ENCODE results near the gene SYT15. TPM values are rescaled to one million over a fixed set of nuclear protein-coding genes. Genes with fewer than 3 reads are reported as not detected.
"Not testable (repeated sequence)": the region's sequence is repeated elsewhere in the genome, so short reads cannot be mapped to it uniquely, and the experiment has no call there.

The SYT15 gene
- total RNA-seq, 1 donor from 2014 or later, result 0.65 TPM

DNA sequence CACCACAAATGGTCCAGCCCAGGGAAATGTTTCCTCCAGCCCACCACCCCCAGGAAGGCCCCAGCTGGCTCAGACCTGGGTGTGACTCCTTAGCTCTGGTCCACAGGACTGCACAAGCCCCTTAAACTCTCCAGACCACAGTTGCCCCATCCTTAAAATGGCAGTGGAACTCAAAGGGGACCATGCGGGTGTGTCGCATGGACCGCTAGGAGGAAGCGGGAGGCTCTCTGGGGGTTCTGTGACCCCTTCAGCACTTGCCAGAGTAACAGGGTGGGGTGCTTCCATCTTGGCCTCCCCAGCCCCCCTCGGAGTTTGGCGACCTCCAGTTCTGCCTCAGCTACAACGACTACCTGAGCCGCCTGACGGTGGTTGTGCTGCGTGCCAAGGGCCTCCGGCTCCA is 5.3 kb downstream of the SYT15 start:
- DNase-seq (ENCODE audit: low spot score), result peak; percentile 38

GRCh38 chr10:46585246-46585645 is 6.3 kb downstream of the SYT15 start:
- peak; percentile 23 for ATAC-seq
- DNase-seq (ENCODE audit: low spot score), result not testable (repeated sequence)

More for the DNA sequence above, 5.3 kb downstream of the SYT15 start:
- not testable (repeated sequence) for ATAC-seq

DNA sequence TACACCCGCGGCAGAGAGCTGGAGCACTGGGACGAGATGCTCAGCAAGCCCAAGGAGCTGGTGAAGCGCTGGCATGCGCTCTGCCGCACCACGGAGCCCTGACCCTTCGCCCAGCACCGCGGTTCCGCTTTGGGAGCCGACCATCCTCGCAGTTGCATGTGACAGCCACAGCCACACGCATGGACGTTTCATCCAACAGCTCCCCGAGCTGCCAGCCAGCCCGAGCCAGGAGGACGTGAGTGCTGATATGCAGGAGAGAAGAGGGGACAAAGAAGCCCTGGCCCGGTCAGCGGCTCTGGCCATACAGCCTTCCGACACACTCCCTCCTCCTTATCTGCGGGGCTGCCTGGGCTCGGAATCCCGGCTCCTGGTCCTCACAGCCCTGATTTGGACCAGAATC is 8.6 kb downstream of the SYT15 start:
- ATAC-seq, result not testable (repeated sequence)

GRCh38 chr10:46588221-46588620 is 9.3 kb downstream of the SYT15 start:
- not testable (repeated sequence) for DNase-seq (ENCODE audit: low spot score)

More for the DNA sequence above, 8.6 kb downstream of the SYT15 start:
- not testable (repeated sequence) for DNase-seq (ENCODE audit: low spot score)

DNA sequence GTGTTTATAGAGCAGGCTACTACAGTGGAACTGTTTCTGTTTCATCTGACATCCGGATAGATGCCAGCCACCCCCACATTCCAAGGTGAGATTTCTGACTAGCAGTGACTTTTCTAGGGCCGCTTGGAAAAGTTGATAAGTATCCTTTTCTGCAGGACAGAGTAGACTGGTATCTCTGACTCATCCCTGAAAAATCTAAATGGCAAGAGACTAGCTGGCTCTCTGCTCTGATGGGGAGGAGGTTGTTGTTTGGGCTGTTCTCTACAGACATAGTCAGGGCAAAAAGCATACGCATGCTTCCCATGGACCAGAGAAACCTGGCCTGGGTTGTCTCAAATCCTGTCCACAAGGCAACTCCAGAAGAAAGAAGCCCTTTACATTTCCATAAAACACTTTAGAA is 10.7 kb downstream of the SYT15 start:
- not testable (repeated sequence) for DNase-seq (ENCODE audit: low spot score); ATAC-seq

More at GRCh38 chr10:46588221-46588620, 9.3 kb downstream of the SYT15 start:
- peak; percentile 8 for ATAC-seq

DNA sequence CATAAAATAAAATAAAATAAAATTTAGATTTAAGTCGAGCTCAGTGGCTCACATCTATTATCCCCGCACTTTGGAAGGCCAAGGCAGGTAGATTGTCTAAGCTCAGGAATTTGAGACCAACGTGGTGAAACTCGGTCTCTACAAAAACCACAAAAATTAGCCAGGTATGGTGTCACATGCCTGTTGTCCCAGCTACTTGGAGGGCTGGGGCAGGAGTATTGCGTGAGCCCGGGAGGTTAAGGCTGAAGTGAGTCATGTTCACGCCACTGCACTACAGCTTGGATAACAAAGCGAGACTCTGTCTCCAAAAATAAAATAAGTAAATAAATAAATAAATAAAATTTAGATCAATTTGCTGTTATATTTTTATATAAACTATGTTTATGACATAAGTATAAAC is 12.1 kb downstream of the SYT15 start:
- DNase-seq (ENCODE audit: low spot score); ATAC-seq: not testable (repeated sequence)

DNA sequence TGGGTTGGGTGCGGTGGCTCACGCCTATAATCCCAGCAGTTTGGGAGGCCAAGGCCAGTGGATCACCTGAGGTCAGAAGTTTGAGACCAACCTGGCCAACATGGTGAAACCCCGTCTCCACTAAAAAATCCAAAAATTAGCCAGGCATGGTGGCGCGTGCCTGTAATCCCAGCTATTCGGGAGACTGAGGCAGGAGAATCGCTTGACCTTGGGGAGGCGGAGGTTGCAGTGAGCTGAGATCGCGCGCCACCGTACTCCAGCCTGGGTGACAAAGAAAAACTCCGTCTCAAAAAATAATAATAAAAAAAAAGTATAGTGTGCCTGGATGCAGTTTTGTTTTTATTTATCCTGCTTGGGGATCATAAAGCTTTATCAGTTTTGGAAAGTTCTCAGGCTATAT is 14.4 kb downstream of the SYT15 start:
- not testable (repeated sequence) for DNase-seq (ENCODE audit: low spot score); ATAC-seq

- not testable (repeated sequence) for ATAC-seq; DNase-seq (ENCODE audit: low spot score)
Measured at GRCh38 chr10:46594453-46595063, 15.6 kb downstream of the SYT15 start.

DNA sequence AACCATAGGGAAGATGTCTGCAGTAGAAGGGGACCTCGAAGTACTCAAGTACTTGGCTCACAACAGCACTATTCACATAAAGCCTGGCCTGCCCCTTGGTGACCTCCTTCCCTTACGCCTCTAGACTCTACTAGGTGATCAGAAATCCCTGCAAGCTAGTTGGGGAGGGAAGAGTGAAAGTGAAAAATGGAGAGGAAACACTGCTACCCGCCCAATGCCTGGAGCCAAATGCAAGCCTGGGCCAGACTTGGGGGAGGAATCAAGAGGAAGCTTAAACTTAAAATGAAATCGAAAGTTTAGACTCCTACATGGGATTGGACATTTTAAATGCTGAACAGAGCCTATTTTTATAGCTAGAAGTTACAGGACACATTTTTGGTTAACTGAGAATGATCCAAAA is 17.6 kb downstream of the SYT15 start:
- ATAC-seq, result peak; percentile 37

GRCh38 chr10:46597616-46598246 is 18.8 kb downstream of the SYT15 start:
- DNase-seq (ENCODE audit: low spot score), result peak; percentile 67
- peak; percentile 97 for ATAC-seq

More for the DNA sequence above, 17.6 kb downstream of the SYT15 start:
- peak; percentile 40 for DNase-seq (ENCODE audit: low spot score)

GRCh38 chr10:46600516-46600915 is 21.6 kb downstream of the SYT15 start:
- not testable (repeated sequence) for DNase-seq (ENCODE audit: low spot score); ATAC-seq

GRCh38 chr10:46615540-46615939 is 36.6 kb downstream of the SYT15 start:
- ATAC-seq, result peak; percentile 13

GRCh38 chr10:46616227-46616626 is 37.3 kb downstream of the SYT15 start:
- not testable (repeated sequence) for DNase-seq (ENCODE audit: low spot score); ATAC-seq

More at GRCh38 chr10:46615540-46615939, 36.6 kb downstream of the SYT15 start:
- DNase-seq (ENCODE audit: low spot score), result not testable (repeated sequence)

- ATAC-seq, result peak; percentile 48
- not testable (repeated sequence) for DNase-seq (ENCODE audit: low spot score)
Measured at GRCh38 chr10:46617134-46617533, 38.2 kb downstream of the SYT15 start.

GRCh38 chr10:46617913-46618312 is 39.0 kb downstream of the SYT15 start:
- not testable (repeated sequence) for DNase-seq (ENCODE audit: low spot score); ATAC-seq

DNA sequence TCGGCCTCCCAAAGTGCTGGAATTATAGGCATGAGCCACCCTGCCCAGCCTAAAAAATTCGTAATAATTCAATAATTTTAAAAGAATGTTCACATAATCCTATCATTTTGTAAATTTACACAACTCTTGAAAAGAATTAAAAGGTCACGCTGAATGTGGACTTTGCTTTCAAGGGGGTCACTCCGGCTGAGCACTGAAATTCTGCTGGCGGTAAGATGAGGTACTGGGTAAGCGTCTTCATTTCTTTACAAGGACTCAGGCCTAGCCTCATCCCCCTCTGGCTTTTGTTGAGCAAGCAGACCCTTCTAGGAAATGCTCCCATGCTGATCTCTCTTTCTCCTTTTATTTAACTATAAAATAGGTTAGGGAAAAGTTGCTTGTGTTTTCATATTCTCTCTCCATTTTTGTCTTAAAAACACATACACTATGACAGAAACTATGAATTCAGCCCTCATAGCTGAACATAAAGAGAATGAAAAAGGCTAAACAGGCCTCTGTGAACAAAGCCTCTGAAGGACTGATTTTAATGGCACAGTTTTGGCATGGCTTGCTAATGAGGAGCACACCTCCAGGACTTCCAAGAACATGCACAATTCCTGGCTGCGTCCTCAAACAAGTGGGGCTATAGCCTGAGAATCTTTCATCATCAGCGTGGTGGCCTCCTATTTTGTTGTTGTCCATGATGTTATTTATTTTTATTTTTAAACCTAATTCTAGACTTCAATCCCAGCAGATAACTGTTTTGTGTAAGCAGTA is 45.1 kb downstream of the SYT15 start:
- peak; percentile 80 for ATAC-seq
- not testable (repeated sequence) for DNase-seq (ENCODE audit: low spot score)

DNA sequence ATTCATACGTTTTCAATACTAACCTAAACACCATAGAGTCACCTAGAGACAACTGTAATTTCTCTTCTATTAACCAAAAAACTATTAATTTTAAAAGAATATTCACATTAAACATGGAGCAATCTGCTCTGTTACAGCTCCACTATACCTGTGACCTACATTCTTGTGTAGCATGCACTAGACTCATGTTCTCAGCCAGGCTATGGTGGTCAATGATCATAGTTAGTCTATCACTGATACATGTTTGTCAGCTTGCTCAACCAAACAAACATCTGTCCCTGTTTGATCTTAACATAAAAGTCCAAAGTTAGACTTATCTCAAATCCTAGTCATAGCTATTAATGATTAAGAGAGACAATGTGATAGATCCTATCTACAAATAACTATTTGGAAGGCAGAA is 50.9 kb downstream of the SYT15 start:
- peak; percentile 73 for ATAC-seq
- not testable (repeated sequence) for DNase-seq (ENCODE audit: low spot score)

- ATAC-seq, result peak; percentile 19
Measured at GRCh38 chr10:46630816-46631215, 51.9 kb downstream of the SYT15 start.

GRCh38 chr10:46631683-46632082 is 52.8 kb downstream of the SYT15 start:
- peak; percentile 52 for ATAC-seq
- DNase-seq (ENCODE audit: low spot score), result not testable (repeated sequence)

More at GRCh38 chr10:46630816-46631215, 51.9 kb downstream of the SYT15 start:
- DNase-seq (ENCODE audit: low spot score), result not testable (repeated sequence)

GRCh38 chr10:46634698-46635097 is 55.8 kb downstream of the SYT15 start:
- ATAC-seq, result peak; percentile 2

DNA sequence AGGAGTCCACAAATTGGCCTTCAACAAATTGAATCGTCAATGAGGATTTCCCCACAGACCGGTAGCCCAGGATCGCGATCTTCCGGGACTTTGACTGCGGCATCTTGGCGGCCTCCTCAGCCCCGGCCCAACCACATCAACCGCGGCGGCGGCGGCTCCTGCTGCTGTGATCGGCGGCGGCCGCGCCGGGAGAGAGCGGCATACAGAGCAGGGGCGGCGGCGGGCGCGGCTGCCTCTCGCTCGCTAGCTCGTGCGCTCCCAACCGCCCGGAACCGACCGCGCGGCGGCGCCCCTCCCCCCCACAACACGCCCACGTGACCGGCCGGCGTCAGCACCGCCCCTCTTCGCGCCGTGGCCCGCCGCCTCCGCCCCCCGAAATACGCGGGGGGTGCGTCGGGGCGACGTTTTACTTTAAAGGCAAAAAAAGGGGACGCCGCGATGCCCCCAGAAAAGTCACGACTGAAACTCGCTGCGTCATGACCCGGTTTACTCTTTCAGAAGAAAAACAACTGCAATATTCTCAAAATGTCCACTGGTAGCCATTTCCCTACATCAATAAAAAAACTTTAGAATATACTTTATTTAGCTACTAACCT is 56.5 kb downstream of the SYT15 start:
- DNase-seq (ENCODE audit: low spot score), result not testable (repeated sequence)
- peak; percentile 69 for ATAC-seq

More at GRCh38 chr10:46634698-46635097, 55.8 kb downstream of the SYT15 start:
- not testable (repeated sequence) for DNase-seq (ENCODE audit: low spot score)

Measured in left lobe of liver (tissue), 2 donors.